Muscle layer of colon (tissue), 2 donors: ENCODE data around the gene ECHS1.

Source experiments
- H3K27ac ChIP-seq: one replicate; pipeline ENCODE4 v1.7.0; 2013; ENCODE audit warnings: low read depth, mild to moderate bottlenecking, low read length, moderate library complexity
- H3K27me3 ChIP-seq, 2 donors: one replicate each; pipeline ENCODE4 v1.7.0; 2013; ENCODE audit warnings: low read length in 2 of 2, mild to moderate bottlenecking in 2 of 2; ENCODE audit not compliant: insufficient read depth in 2 of 2, control insufficient read depth in 1 of 2
- H3K36me3 ChIP-seq: one replicate; pipeline ENCODE4 v1.7.0; 2013; ENCODE audit warnings: mild to moderate bottlenecking, low read length; ENCODE audit not compliant: insufficient read depth
- H3K4me1 ChIP-seq: one replicate; pipeline ENCODE4 v1.7.0; 2013; ENCODE audit warnings: mild to moderate bottlenecking, low read length; ENCODE audit not compliant: insufficient read depth
- H3K4me3 ChIP-seq, 2 donors: one replicate each; pipeline ENCODE4 v1.7.0; 2013; ENCODE audit warnings: low read length in 2 of 2, low read depth in 1 of 2, mild to moderate bottlenecking in 1 of 2, moderate library complexity in 1 of 2
- H3K9ac ChIP-seq: one replicate; pipeline ENCODE4 v1.7.0; 2013; ENCODE audit warnings: low read length
- H3K9me3 ChIP-seq: one replicate; pipeline ENCODE4 v1.7.0; 2013; ENCODE audit warnings: mild to moderate bottlenecking, low read length
- donor health status: abdominal sarcoma.
- donor health status: Adenocarcinoma of cecum.

Gene ECHS1

GRCh38 chr10:133354672-133355240, 18.4 kb downstream of the ECHS1 start:
- Histone ChIP-seq H3K4me1 (peaks cover 6% of the 10 kb centered on the region), H3K36me3 (no peaks in the 10 kb centered on the region), H3K9me3 (no peaks in the 10 kb centered on the region), H3K27ac (no peak overlapping the region), H3K9ac (no peak overlapping the region), H3K27me3 (peaks cover 0 to 40% of the 10 kb centered on the region in 2 donors), H3K4me3 (no peak overlapping the region)

- no peaks in the 10 kb centered on the region for H3K9me3 ChIP-seq
- H3K4me3 ChIP-seq: no peak overlapping the region
- no peak overlapping the region for H3K27ac ChIP-seq
- H3K27me3 ChIP-seq: peaks cover 0 to 40% of the 10 kb centered on the region in 2 donors
- H3K4me1 ChIP-seq: peaks cover 6% of the 10 kb centered on the region
- no peaks in the 10 kb centered on the region for H3K36me3 ChIP-seq
- H3K9ac ChIP-seq: no peak overlapping the region
Observed at GRCh38 chr10:133353988-133354605, 19.1 kb downstream of the ECHS1 start.

GRCh38 chr10:133353202-133353959, 19.8 kb downstream of the ECHS1 start:
- Histone ChIP-seq H3K4me1 (peaks cover 6% of the 10 kb centered on the region), H3K9ac (no peak overlapping the region), H3K9me3 (no peaks in the 10 kb centered on the region), H3K27me3 (peaks cover 0 to 40% of the 10 kb centered on the region in 2 donors), H3K36me3 (no peaks in the 10 kb centered on the region), H3K4me3 (no peak overlapping the region), H3K27ac (no peak overlapping the region)

GRCh38 chr10:133351408-133352318, 21.5 kb downstream of the ECHS1 start:
- Histone ChIP-seq H3K36me3 (no peaks in the 10 kb centered on the region), H3K9me3 (no peaks in the 10 kb centered on the region), H3K27me3 (peaks cover 0 to 45% of the 10 kb centered on the region in 2 donors), H3K27ac (no peak overlapping the region), H3K9ac (no peak overlapping the region), H3K4me1 (peaks cover 4% of the 10 kb centered on the region), H3K4me3 (no peak overlapping the region)

- H3K9ac ChIP-seq: no peak overlapping the region
- no peak overlapping the region for H3K27ac ChIP-seq
- peaks cover 0 to 43% of the 10 kb centered on the region in 2 donors for H3K27me3 ChIP-seq
- no peak overlapping the region for H3K4me3 ChIP-seq
- no peaks in the 10 kb centered on the region for H3K4me1 ChIP-seq
- no peaks in the 10 kb centered on the region for H3K9me3 ChIP-seq
- no peaks in the 10 kb centered on the region for H3K36me3 ChIP-seq
Observed at GRCh38 chr10:133350950-133351329, 22.2 kb downstream of the ECHS1 start.

GRCh38 chr10:133350283-133350949, 22.7 kb downstream of the ECHS1 start:
- no peak overlapping the region for H3K9ac ChIP-seq
- peaks cover 0 to 40% of the 10 kb centered on the region in 2 donors for H3K27me3 ChIP-seq
- H3K4me1 ChIP-seq: no peaks in the 10 kb centered on the region
- no peaks in the 10 kb centered on the region for H3K36me3 ChIP-seq
- H3K27ac ChIP-seq: no peak overlapping the region
- H3K4me3 ChIP-seq: no peak overlapping the region
- no peaks in the 10 kb centered on the region for H3K9me3 ChIP-seq

GRCh38 chr10:133349577-133350011, 23.6 kb downstream of the ECHS1 start:
- no peaks in the 10 kb centered on the region for H3K4me1 ChIP-seq
- no peak overlapping the region for H3K9ac ChIP-seq
- peaks cover 0 to 37% of the 10 kb centered on the region in 2 donors for H3K27me3 ChIP-seq
- H3K9me3 ChIP-seq: no peaks in the 10 kb centered on the region
- H3K27ac ChIP-seq: no peak overlapping the region
- no peak overlapping the region for H3K4me3 ChIP-seq
- H3K36me3 ChIP-seq: no peaks in the 10 kb centered on the region

GRCh38 chr10:133349160-133349568, 24.0 kb downstream of the ECHS1 start:
- no peak overlapping the region for H3K4me3 ChIP-seq
- H3K4me1 ChIP-seq: no peaks in the 10 kb centered on the region
- H3K36me3 ChIP-seq: no peaks in the 10 kb centered on the region
- no peak overlapping the region for H3K9ac ChIP-seq
- H3K27me3 ChIP-seq: peaks cover 0 to 33% of the 10 kb centered on the region in 2 donors
- H3K27ac ChIP-seq: no peak overlapping the region
- no peaks in the 10 kb centered on the region for H3K9me3 ChIP-seq

GRCh38 chr10:133347710-133348517, 25.2 kb downstream of the ECHS1 start:
- Histone ChIP-seq H3K27ac (no peak overlapping the region), H3K27me3 (peaks cover 0 to 35% of the 10 kb centered on the region in 2 donors), H3K36me3 (no peaks in the 10 kb centered on the region), H3K9ac (no peak overlapping the region), H3K9me3 (no peaks in the 10 kb centered on the region), H3K4me3 (no peak overlapping the region), H3K4me1 (no peaks in the 10 kb centered on the region)

GRCh38 chr10:133346413-133346812, 26.7 kb downstream of the ECHS1 start:
- no peak overlapping the region for H3K9ac ChIP-seq
- H3K27ac ChIP-seq: no peak overlapping the region
- H3K4me3 ChIP-seq: no peak overlapping the region
- H3K9me3 ChIP-seq: no peaks in the 10 kb centered on the region
- peaks cover 5 to 31% of the 10 kb centered on the region in 2 donors for H3K27me3 ChIP-seq
- no peaks in the 10 kb centered on the region for H3K36me3 ChIP-seq
- H3K4me1 ChIP-seq: no peaks in the 10 kb centered on the region
